PC-9 (cell line): ENCODE data around the gene ST7.

Experiments
- CTCF ChIP-seq: fragments of 200-600 bp; sonication (generic); conservative IDR thresholded peaks from 2 replicates; pipeline ENCODE4 v1.6.1; 2017; ENCODE audit warnings: mixed run types, antibody characterized with exemption, mild to moderate bottlenecking, moderate library complexity
- EZH2 ChIP-seq: fragments of 200-600 bp; sonication (generic); IDR thresholded peaks from 2 replicates; pipeline ENCODE4 v1.8.0; 2017; ENCODE audit warnings: antibody characterized with exemption, low read depth

DNA sequence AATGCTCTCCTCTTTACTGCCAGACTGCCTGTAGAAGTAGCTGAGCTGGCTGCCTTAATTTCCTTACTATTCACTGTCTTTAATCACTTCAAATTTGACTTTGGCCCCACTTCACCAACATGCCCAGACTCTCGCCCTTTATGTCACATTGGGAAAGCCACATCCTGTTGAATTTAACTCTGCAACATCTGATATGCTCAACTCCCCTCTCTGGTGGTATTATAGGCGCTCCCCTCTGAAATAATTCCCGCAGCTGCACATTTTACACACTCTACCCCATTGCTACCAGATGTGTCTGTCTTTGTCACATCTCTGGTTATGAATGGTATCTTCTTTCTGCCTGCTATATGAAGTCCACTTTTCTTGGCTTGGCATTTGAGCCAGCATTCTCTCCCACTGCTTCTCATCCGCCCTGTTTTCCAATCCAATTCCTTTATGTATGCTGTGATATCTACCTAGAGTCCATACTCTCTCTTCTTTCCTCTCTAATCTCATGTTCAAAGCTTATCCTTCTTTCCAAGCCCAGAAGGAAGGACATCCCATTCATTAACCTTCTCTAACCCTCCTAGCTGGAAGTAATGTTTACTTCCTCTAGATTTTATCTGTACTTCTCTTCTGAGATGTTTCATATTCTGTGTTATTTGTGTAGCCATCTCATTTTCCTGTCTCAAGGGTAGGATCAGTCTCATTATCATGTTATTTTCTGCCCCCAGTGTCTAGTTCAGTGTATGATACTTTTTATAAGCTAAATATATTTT lies 134.5 kb downstream of the ST7 start:
- TF ChIP-seq CTCF = no peak
- no peak for TF ChIP-seq EZH2
